Lower leg skin (tissue), 4 donors: Measurements from ENCODE around the gene CSF2. TPM values are rescaled to one million over a fixed set of nuclear protein-coding genes. Genes with fewer than 3 reads are reported as not detected.

ENCODE experiments used
- DNase-seq, 2 donors: peaks; one replicate each; pipeline ENCODE4 v3.0.0-alpha.2; 2019; ENCODE audit warnings: low spot score in 2 of 2
- H3K4me3 ChIP-seq: fragments of 200-600 bp; sonication (generic); 2 replicates; pipeline ENCODE4 v1.5.1; 2017; ENCODE audit warnings: mild to moderate bottlenecking, low read depth; ENCODE audit not compliant: poor library complexity, severe bottlenecking
- POLR2A ChIP-seq, 2 donors: fragments of 450-650 bp; IDR thresholded peaks; one replicate each; pipeline ENCODE4 v1.6.1; 2016 to 2017; ENCODE audit warnings: antibody characterized with exemption in 2 of 2, mild to moderate bottlenecking in 1 of 2, moderate library complexity in 1 of 2
- WGBS, 2 donors: methylation state at CpG; one replicate each; pipeline ENCODE4 v1.1.5; 2018; 5-methylcytosine and 5-hydroxymethylcytosine counted together
- intact Hi-C: fragments of 100-400 bp; cut with DNase I; formaldehyde crosslinking; loops from one replicate; pipeline ENCODE4 v1.15.0; 2023; ENCODE audit warnings: low total_unique reads
- total RNA-seq, 4 donors: library from RNA; depleted of rRNA; stranded (reverse); fragments of >200 nt; gene quantifications; one replicate each; pipeline ENCODE4 v1.1.0, GENCODE V29; 2016
- TF ChIP-seq, protein P1 (sequence below), 3 donors: fragments of 450-650 bp; IDR thresholded peaks; one replicate each; pipeline ENCODE4 v1.5.1; 2016; ENCODE audit warnings: antibody characterized with exemption in 3 of 3, mild to moderate bottlenecking in 3 of 3, moderate library complexity in 2 of 3

CSF2 gene
- total RNA-seq, 4 donors from 2014 or later, result not detected

DNA sequence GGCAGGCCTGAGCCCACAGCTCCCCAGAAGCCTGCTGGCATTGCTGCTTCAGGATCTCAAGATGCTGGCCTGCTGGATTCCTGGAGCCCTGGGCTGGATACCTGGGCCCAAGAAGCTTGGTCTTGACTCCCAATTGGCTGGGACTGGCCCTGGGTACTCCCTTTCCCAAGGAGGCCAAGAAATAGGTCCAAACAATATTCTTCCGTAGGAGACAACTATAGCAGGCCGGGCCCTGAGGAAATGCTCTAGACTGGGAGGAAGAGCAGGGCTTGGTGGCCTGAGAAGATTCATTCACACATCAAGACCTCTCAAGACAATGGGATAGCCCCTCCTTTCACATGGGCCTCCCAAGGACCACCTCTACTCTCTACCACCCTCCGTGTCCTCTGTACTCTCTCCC is 7.9 kb downstream of the CSF2 start:
- no peak overlapping the region for H3K4me3 ChIP-seq
- intact Hi-C loops, result no loop called here
- no peak for DNase-seq
- TF ChIP-seq POLR2A (IDR thresholded peaks at IDR 0.05), result no peak
- 97 to 100% methylated on average over 3 of the region's 3 CpGs for WGBS, 2 donors

- intact Hi-C loops, result no loop called here
- H3K4me3 ChIP-seq, result no peak overlapping the region
- WGBS, 2 donors, result 84 to 89% methylated on average over 8 of the region's 8 CpGs
- no peak for DNase-seq
- TF ChIP-seq, protein P1, sequence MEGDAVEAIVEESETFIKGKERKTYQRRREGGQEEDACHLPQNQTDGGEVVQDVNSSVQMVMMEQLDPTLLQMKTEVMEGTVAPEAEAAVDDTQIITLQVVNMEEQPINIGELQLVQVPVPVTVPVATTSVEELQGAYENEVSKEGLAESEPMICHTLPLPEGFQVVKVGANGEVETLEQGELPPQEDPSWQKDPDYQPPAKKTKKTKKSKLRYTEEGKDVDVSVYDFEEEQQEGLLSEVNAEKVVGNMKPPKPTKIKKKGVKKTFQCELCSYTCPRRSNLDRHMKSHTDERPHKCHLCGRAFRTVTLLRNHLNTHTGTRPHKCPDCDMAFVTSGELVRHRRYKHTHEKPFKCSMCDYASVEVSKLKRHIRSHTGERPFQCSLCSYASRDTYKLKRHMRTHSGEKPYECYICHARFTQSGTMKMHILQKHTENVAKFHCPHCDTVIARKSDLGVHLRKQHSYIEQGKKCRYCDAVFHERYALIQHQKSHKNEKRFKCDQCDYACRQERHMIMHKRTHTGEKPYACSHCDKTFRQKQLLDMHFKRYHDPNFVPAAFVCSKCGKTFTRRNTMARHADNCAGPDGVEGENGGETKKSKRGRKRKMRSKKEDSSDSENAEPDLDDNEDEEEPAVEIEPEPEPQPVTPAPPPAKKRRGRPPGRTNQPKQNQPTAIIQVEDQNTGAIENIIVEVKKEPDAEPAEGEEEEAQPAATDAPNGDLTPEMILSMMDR (IDR thresholded peaks at IDR 0.05), result no peak
- no peak for TF ChIP-seq POLR2A (IDR thresholded peaks at IDR 0.05)
Observed at GRCh38 chr5:132082329-132083023, 8.9 kb downstream of the CSF2 start.

DNA sequence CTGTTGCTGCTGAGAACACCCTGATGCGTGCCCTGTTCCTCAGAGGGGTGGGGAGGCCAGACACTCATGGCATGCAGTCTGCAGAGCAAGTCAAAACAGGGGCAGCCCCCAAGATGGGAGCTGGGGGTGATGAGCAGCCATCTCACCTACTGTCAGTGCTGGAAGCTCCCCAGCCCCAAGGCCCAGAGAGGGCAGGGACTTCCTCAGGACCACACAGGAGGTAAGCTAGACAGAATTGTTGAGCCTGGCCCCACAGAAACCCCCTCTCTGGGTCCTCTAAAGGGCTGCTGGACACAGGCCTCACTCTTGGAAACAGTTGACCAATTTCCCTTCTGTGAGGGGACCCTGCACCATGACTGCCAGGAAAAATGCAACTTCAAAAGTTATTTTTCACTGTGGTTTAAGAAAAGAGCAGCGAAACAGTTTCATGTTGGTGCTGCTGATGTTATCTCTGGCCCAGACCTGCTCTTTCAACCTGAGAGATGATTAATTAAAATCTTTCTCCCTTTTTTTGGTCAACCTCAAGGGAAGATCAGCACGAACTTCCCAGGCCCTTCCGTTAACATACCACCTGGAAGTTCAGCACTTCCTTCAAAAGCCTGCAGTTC is 9.6 kb downstream of the CSF2 start:
- 88% methylated on average over 4 of the region's 4 CpGs for WGBS, 2 donors
- no peak for DNase-seq
- intact Hi-C loops, result no loop called here
- TF ChIP-seq, protein P1 (IDR thresholded peaks at IDR 0.05), result no peak
- TF ChIP-seq POLR2A (IDR thresholded peaks at IDR 0.05), result no peak
- H3K4me3 ChIP-seq, result no peak overlapping the region

DNA sequence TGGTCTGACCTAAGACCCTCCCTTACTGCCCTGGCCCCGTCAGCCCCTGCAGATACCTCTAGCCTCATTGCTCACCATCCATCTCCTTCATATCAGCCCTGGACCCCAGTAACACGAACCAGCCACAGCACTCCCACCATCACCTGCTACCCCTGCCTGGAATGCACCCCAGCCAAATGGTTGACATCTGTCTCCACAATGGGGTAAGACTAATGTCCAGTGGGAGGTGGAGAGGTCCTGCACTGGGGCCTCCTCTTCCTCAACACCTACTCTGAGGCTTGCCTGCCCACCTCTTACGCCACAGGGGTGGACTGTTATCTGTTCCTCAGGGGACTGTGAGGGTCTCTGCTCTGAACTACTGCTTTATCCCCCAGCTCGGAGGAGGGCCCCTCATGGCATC is 12.1 kb downstream of the CSF2 start:
- no peak overlapping the region for H3K4me3 ChIP-seq
- intact Hi-C loops, result no loop called here
- DNase-seq, result no peak
- TF ChIP-seq, protein P1 (IDR thresholded peaks at IDR 0.05), result no peak
- no peak for TF ChIP-seq POLR2A (IDR thresholded peaks at IDR 0.05)
- WGBS, 2 donors, result 87 to 96% methylated on average over 4 of the region's 4 CpGs

DNA sequence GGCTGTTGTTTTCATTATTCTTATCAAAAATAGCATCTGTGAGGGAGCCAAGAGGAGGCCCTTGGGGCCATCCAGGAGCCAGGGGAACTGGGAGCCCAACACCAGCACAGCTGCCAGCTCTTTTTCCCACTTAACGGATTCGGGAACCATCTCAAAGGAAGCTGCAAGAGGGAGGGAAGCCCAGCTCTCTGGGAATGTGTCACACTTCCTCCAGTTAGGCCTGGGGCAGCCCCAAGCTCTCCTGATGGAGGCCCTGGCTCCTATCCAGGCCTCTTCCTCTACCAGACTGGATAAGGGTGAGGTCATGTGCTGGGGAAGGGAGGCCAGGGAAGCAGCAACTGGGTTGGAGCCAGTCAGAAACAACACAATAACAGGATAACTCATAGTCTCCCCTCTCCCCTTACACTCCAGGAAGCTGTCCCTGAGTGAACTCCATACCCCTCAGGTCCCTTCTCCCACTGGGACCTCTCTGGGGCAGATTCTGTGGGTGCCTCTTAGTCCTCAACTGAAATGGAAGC is 12.7 kb downstream of the CSF2 start:
- intact Hi-C loops, result no loop called here
- TF ChIP-seq POLR2A (IDR thresholded peaks at IDR 0.05), result no peak
- TF ChIP-seq, protein P1 (IDR thresholded peaks at IDR 0.05), result no peak
- WGBS, 2 donors, result 10 to 28% methylated on average over 2 of the region's 2 CpGs
- DNase-seq, result no peak
- H3K4me3 ChIP-seq, result no peak overlapping the region

DNA sequence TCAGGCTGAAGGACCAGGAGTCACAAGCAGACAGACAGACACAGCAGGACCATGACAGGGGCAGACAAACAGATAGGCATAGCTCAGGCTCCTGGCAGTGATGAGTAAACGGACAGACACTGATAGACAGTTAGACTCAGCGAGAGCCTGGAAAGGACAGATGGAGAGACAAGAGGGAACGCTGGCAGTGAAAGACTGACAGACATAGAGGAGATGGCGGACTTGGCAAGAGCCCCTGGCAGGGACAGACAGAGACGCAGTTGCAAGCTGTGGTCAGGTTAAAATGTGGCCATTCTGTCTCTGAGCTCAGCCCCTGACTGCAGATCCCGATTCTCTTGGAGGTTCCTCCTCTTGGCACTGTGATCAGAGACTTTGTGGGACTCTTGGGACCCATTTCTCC is 13.6 kb downstream of the CSF2 start:
- intact Hi-C loops, result no loop called here
- WGBS, 2 donors, result 83 to 93% methylated on average over 6 of the region's 6 CpGs
- no peak overlapping the region for H3K4me3 ChIP-seq
- TF ChIP-seq, protein P1 (IDR thresholded peaks at IDR 0.05), result no peak
- no peak for TF ChIP-seq POLR2A (IDR thresholded peaks at IDR 0.05)
- no peak for DNase-seq
